SK-N-SH (cell line): Measurements from ENCODE around the gene SEPTIN2.
"Not testable (repeated sequence)": the region's sequence is repeated elsewhere in the genome, so short reads cannot be mapped to it uniquely, and the experiment has no call there.

Experiments used
- GABPA ChIP-seq: IDR thresholded peaks from 2 replicates; pipeline ENCODE4 v1.4.0; 2012; ENCODE audit warnings: low read depth, mild to moderate bottlenecking
- JUND ChIP-seq: IDR thresholded peaks from 2 replicates; pipeline ENCODE4 v1.4.0; 2012
- NRF1 ChIP-seq: IDR thresholded peaks from 2 replicates; pipeline ENCODE4 v1.6.1; 2012; ENCODE audit warnings: low read depth, mild to moderate bottlenecking, low read length
- RAD21 ChIP-seq: IDR thresholded peaks from 2 replicates; pipeline ENCODE4 v1.6.1; 2012; ENCODE audit warnings: mild to moderate bottlenecking, low read length
- SIN3A ChIP-seq: IDR thresholded peaks from 2 replicates; pipeline ENCODE4 v1.6.1; 2012; ENCODE audit warnings: low read depth, mild to moderate bottlenecking, low read length, moderate library complexity, borderline replicate concordance
- SMC3 ChIP-seq: IDR thresholded peaks from 2 replicates; pipeline ENCODE4 v1.6.1; 2012; ENCODE audit warnings: low read depth, low read length, improper control_type of control experiment
- TF ChIP-seq, protein P1 (sequence below): fragments of 200-600 bp; sonication (generic); IDR thresholded peaks from 2 replicates; pipeline ENCODE4 v1.6.1; 2017; ENCODE audit warnings: antibody characterized with exemption, mild to moderate bottlenecking, moderate library complexity
- TF ChIP-seq, protein P2 (sequence below): IDR thresholded peaks from 2 replicates; pipeline ENCODE4 v1.4.0; 2012; ENCODE audit warnings: low read depth
- TF ChIP-seq, protein P3 (sequence below): IDR thresholded peaks from 2 replicates; pipeline ENCODE4 v1.4.0; 2012; ENCODE audit warnings: low read depth, borderline replicate concordance

DNA sequence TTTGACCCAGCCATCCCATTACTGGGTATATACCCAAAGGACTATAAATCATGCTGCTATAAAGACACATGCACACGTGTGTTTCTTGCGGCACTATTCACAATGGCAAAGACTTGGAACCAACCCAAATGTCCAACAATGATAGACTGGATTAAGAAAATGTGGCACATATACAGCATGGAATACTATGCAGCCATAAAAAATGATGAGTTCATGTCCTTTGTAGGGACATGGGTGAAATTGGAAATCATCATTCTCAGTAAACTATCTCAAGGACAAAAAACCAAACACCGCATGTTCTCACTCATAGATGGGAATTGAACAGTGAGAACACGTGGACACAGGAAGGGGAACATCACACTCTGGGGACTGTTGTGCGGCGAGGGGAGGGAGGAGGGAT lies 81.1 kb downstream of the SEPTIN2 start:
- not testable (repeated sequence) for TF ChIP-seq RAD21, SIN3A, SMC3, GABPA, NRF1, JUND
- TF ChIP-seq, protein P1, sequence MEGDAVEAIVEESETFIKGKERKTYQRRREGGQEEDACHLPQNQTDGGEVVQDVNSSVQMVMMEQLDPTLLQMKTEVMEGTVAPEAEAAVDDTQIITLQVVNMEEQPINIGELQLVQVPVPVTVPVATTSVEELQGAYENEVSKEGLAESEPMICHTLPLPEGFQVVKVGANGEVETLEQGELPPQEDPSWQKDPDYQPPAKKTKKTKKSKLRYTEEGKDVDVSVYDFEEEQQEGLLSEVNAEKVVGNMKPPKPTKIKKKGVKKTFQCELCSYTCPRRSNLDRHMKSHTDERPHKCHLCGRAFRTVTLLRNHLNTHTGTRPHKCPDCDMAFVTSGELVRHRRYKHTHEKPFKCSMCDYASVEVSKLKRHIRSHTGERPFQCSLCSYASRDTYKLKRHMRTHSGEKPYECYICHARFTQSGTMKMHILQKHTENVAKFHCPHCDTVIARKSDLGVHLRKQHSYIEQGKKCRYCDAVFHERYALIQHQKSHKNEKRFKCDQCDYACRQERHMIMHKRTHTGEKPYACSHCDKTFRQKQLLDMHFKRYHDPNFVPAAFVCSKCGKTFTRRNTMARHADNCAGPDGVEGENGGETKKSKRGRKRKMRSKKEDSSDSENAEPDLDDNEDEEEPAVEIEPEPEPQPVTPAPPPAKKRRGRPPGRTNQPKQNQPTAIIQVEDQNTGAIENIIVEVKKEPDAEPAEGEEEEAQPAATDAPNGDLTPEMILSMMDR: not testable (repeated sequence)
- TF ChIP-seq, protein P2, sequence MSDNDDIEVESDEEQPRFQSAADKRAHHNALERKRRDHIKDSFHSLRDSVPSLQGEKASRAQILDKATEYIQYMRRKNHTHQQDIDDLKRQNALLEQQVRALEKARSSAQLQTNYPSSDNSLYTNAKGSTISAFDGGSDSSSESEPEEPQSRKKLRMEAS: not testable (repeated sequence)
- TF ChIP-seq, protein P3, sequence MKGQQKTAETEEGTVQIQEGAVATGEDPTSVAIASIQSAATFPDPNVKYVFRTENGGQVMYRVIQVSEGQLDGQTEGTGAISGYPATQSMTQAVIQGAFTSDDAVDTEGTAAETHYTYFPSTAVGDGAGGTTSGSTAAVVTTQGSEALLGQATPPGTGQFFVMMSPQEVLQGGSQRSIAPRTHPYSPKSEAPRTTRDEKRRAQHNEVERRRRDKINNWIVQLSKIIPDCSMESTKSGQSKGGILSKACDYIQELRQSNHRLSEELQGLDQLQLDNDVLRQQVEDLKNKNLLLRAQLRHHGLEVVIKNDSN: not testable (repeated sequence)
